ENCODE data around the gene NIPSNAP3A. TPM values are rescaled to one million over a fixed set of nuclear protein-coding genes. Genes with fewer than 3 reads are reported as not detected.

Gene NIPSNAP3A
- total RNA-seq, 1 experiment from 2014 or later, result 6.9 TPM

GRCh38 chr9:104747565-104748358, at the start of gene NIPSNAP3A (continued):
- TF ChIP-seq MAX (IDR thresholded peaks at IDR 0.05), result peak; percentile 40; the same call in 1 of the 2 replicates
- no peak for TF ChIP-seq ZNF274 (IDR thresholded peaks at IDR 0.05; ENCODE audit: low read depth, low read length)
- TF ChIP-seq CBX3 (IDR thresholded peaks at IDR 0.05; ENCODE audit: low read depth), result no peak
- no peak for TF ChIP-seq CEBPB (IDR thresholded peaks at IDR 0.05; ENCODE audit: low read depth)
- peak; percentile 45 for TF ChIP-seq SIN3A (IDR thresholded peaks at IDR 0.05; ENCODE audit: low read depth)

GRCh38 chr9:104700306-104700705, 47.2 kb upstream of the NIPSNAP3A start:
- TF ChIP-seq YY1 (IDR thresholded peaks at IDR 0.05; ENCODE audit: extremely low read depth, insufficient replicate concordance, low read depth, low read length) (no peak), EGR1 (IDR thresholded peaks at IDR 0.05; ENCODE audit: low read depth) (no peak), CBX3 (IDR thresholded peaks at IDR 0.05; ENCODE audit: low read depth) (no peak), EZH2phosphoT487 (IDR thresholded peaks at IDR 0.05; ENCODE audit: borderline replicate concordance) (no peak), ZFX (IDR thresholded peaks at IDR 0.05) (no peak), EZH2 (IDR thresholded peaks at IDR 0.05) (no peak), TCF7L2 (IDR thresholded peaks at IDR 0.05; ENCODE audit: borderline replicate concordance, extremely low read depth, insufficient read depth, insufficient read length) (no peak), JUND (IDR thresholded peaks at IDR 0.05) (no peak), CEBPB (IDR thresholded peaks at IDR 0.05; ENCODE audit: low read depth) (no peak), ZNF274 (IDR thresholded peaks at IDR 0.05; ENCODE audit: low read depth, low read length) (no peak), CTCF (IDR thresholded peaks at IDR 0.05 in 2 of 3, conservative IDR thresholded peaks at IDR 0.05 in 1 of 3; ENCODE audit: borderline replicate concordance in 1 of 3, insufficient read depth in 1 of 3, low read depth in 2 of 3, low read length in 2 of 3) (no peak), FOSL1 (IDR thresholded peaks at IDR 0.05; ENCODE audit: low read depth) (no peak), ELF1 (IDR thresholded peaks at IDR 0.05; ENCODE audit: borderline replicate concordance, low read depth) (no peak), SP1 (IDR thresholded peaks at IDR 0.05; ENCODE audit: low read depth) (no peak), MAX (IDR thresholded peaks at IDR 0.05) (no peak), RAD21 (IDR thresholded peaks at IDR 0.05; ENCODE audit: low read depth) (no peak), SRF (IDR thresholded peaks at IDR 0.05; ENCODE audit: low read depth) (no peak), REST (IDR thresholded peaks at IDR 0.05; ENCODE audit: low read depth) (no peak), SIN3A (IDR thresholded peaks at IDR 0.05; ENCODE audit: low read depth) (no peak)
- POLR2A ChIA-PET, result no interaction called here
- Histone ChIP-seq H2AFZ (ENCODE audit: low read depth, low read length, poor library complexity, severe bottlenecking) (no peak overlapping the region), H4K20me1 (ENCODE audit: insufficient read depth) (no peaks in the 10 kb centered on the region), H3K9me3 (ENCODE audit: control insufficient read depth in 1 of 2, insufficient read depth in 1 of 2, low read depth in 1 of 2, low read length in 2 of 2) (no peaks in the 10 kb centered on the region), H3K9me2 (ENCODE audit: insufficient read depth) (no peaks in the 10 kb centered on the region), H3K27ac (ENCODE audit: low read depth, low read length) (no peak overlapping the region), H3K4me1 (ENCODE audit: control insufficient read depth in 1 of 2, insufficient read depth in 2 of 2, low read length in 2 of 2) (no peaks in the 10 kb centered on the region), H3K36me3 (ENCODE audit: control insufficient read depth in 1 of 2, insufficient read depth in 2 of 2, low read length in 2 of 2) (no peaks in the 10 kb centered on the region), H3K4me2 (ENCODE audit: low read length) (no peak overlapping the region), H3K4me3 (replicated peaks in 1 of 2; ENCODE audit: low read depth in 1 of 2, low read length in 2 of 2) (no peak overlapping the region), H3K27me3 (ENCODE audit: insufficient read depth, low read length) (peaks cover under 1% of the 10 kb centered on the region; the same call in 1 of the 2 replicates), H3K79me2 (ENCODE audit: insufficient read depth, low read length) (no peaks in the 10 kb centered on the region), H3K9ac (ENCODE audit: low read length) (no peak overlapping the region)
- CTCF ChIA-PET, result no interaction called here
- no peak for ATAC-seq
- intact Hi-C loops (cut with micrococcal nuclease), result no loop called here
- no TSS peak for BruUV-seq (replicated peaks)
- DNase-seq (ENCODE audit: low read depth, low spot score), result no peak
- RAD21 ChIA-PET (ENCODE audit: low non-redundant PET in 1 of 2, low total read pairs in 2 of 2, uncharacterized antibody in 2 of 2, unreplicated experiment in 2 of 2), result no interaction called here

Data from HCT116 (cell line).